Muscle of leg (tissue), 11 donors: ENCODE data around the gene GFRA1. TPM values are rescaled to one million over a fixed set of nuclear protein-coding genes. Genes with fewer than 3 reads are reported as not detected.

Experiments
- DNase-seq: peaks from one replicate; pipeline ENCODE4 v3.0.0; 2013
- H3K27ac ChIP-seq: one replicate; pipeline ENCODE4 v1.5.1; 2013; ENCODE audit warnings: mild to moderate bottlenecking, low read length, control low read depth
- H3K27me3 ChIP-seq: one replicate; pipeline ENCODE4 v1.6.1; 2013; ENCODE audit warnings: low read length; ENCODE audit not compliant: control insufficient read depth, insufficient read depth
- H3K36me3 ChIP-seq: one replicate; pipeline ENCODE4 v1.6.1; 2013; ENCODE audit warnings: low read length; ENCODE audit not compliant: control insufficient read depth, insufficient read depth
- H3K4me1 ChIP-seq: one replicate; pipeline ENCODE4 v1.6.1; 2013; ENCODE audit warnings: low read length; ENCODE audit not compliant: control insufficient read depth, insufficient read depth
- H3K4me3 ChIP-seq: one replicate; pipeline ENCODE4 v1.5.1; 2013; ENCODE audit warnings: low read length, control low read depth
- H3K9me3 ChIP-seq: replicated peaks from 2 replicates; pipeline ENCODE4 v1.6.1; 2013; ENCODE audit warnings: low read depth, low read length; ENCODE audit not compliant: control insufficient read depth
- WGBS: methylation state at CpG from one replicate; pipeline ENCODE4 v1.1.5; 2013; ENCODE audit warnings: missing lambda C conversion rate; ENCODE audit not compliant: insufficient coverage; 5-methylcytosine and 5-hydroxymethylcytosine counted together
- polyA plus RNA-seq, 8 donors: library from polyadenylated mRNA; unstranded; fragments of 120-200 nt; gene quantifications; one replicate each; pipeline versions ENCODE4 v1.2.1 to v1.2.3, GENCODE V29; 2013; ENCODE audit warnings: inconsistent platforms in 1 of 8, low replicate concordance in 1 of 8; ENCODE audit not compliant: insufficient read length in 8 of 8, insufficient read depth in 1 of 8
- total RNA-seq: library from RNA; stranded (reverse); fragments of 120-200 nt; gene quantifications from one replicate; pipeline ENCODE4 v1.2.4, GENCODE V29; 2013

The GFRA1 gene
- total and polyA plus RNA-seq, 9 donors: 25.8 to 59.3 (median 41.0) TPM

DNA sequence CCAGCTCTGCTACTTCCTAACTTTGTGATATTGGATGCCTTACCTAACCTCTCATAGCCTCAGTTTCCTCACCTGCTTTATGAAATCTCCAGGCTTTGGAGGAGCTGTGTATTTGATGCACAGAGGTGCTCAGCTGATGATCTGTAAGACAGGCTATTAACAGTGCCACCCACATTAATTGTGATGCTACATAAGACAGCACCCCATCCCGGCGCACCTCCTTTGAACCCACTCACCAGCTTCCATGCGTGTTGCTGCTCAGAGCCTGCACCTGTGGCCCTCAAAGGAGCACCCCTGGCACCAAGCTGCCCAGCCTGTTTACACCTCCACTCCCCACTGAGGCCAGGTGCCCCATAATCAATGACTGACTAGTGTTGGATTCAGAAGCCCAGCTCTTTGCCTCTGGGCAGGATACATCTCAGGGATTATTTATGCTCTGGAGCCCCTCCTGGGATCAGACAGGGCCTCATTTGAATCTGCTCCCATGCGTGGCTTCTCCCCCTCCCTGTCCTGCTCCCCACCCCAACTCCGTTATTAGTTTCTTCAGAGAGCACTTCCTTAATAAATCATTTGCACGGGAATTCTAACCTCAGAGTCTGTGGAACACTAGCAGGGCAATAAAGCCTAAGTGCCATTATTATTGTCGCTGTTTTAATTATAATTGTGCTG is 87.7 kb downstream of the GFRA1 start:
- Histone ChIP-seq H3K27me3 (no peaks in the 10 kb centered on the region), H3K9me3 (no peaks in the 10 kb centered on the region), H3K27ac (no peak overlapping the region), H3K36me3 (no peaks in the 10 kb centered on the region), H3K4me3 (no peak overlapping the region), H3K4me1 (peaks cover 3% of the 10 kb centered on the region)
- DNase-seq: no peak
- 85% methylated on average over 3 of the region's 7 CpGs for WGBS

DNA sequence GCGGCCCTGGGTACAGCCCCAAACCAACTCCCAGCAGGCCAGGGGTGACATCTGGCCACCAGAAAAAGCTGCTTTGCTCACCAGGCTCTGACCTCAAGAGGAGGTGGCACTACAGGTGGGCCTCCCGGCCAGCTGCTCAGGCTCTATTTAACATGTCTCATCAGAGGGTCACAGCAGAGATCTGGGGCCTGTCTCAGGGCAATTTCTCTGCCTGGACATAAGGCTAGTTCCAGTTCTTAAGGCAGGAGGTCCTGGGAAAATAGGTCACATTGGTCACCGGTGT is 88.6 kb downstream of the GFRA1 start:
- no peaks in the 10 kb centered on the region for H3K36me3 ChIP-seq
- no peaks in the 10 kb centered on the region for H3K9me3 ChIP-seq
- no peak overlapping the region for H3K4me3 ChIP-seq
- H3K27ac ChIP-seq: no peak overlapping the region
- no peak for DNase-seq
- no peaks in the 10 kb centered on the region for H3K27me3 ChIP-seq
- WGBS: 68% methylated on average over 3 of the region's 3 CpGs
- H3K4me1 ChIP-seq: peaks cover 3% of the 10 kb centered on the region

DNA sequence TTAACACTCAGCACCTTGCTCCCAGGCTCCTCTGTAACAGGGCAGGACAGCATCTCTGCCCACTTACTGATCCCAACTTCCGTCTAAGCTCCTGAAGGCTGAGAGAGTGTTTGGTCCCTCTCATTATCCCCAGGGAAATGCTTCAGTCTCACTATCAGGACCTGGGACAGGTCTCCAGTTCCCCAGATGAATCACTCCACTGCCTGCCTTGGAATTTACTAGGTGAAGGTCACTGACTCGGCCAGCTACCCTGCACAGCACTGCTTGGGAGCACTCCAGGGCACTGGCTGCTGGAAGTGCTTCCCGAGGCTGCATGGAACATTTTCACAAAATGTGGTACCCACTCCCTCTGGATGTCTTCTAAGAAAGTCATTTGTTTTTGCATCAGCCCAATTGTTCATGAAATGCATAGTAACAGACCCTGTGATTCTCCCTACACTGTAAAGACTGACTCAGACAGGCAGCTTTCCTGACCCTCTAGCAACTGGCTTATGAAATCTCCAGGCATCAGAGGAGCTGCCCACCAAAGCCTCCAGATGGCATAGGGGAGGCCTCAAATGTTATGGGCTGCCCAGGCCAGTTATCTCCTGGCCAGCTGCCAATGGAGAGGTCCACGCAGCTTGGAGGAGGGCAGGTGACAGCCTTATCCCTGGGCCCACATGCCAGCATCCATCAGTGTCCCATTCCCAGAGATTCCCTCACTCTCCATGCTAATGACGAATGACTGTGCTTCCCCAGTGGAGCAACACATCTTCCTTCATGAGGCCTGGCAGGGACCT is 89.1 kb downstream of the GFRA1 start:
- H3K27ac ChIP-seq: no peak overlapping the region
- H3K4me1 ChIP-seq: peaks cover 3% of the 10 kb centered on the region
- 62% methylated on average over 4 of the region's 5 CpGs for WGBS
- H3K4me3 ChIP-seq: no peak overlapping the region
- no peaks in the 10 kb centered on the region for H3K27me3 ChIP-seq
- peak; percentile 19 for DNase-seq
- no peaks in the 10 kb centered on the region for H3K36me3 ChIP-seq
- no peaks in the 10 kb centered on the region for H3K9me3 ChIP-seq

DNA sequence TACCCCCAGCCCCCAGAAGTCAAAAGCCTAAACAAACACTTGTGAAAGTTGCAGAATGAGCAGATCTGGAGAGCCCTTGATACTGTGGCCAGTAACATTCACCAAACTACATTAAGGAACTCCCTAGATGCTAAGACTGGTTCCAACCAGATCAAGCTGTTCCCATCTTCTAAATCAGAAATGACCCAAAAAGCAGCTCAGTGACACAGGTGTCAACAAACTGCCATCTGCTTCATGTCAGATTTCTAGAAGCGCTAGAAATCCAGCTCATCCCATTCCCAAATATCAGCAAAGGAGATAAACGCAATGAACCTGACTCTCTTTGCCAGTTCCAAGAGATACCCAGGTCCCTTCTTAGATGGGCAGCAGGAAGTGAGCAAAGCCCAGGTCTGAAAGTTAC is 90.6 kb downstream of the GFRA1 start:
- no peak for DNase-seq
- H3K9me3 ChIP-seq: no peaks in the 10 kb centered on the region
- no peaks in the 10 kb centered on the region for H3K36me3 ChIP-seq
- no peak overlapping the region for H3K4me3 ChIP-seq
- WGBS: 92% methylated on average over 2 of the region's 2 CpGs
- H3K4me1 ChIP-seq: peaks cover 3% of the 10 kb centered on the region
- H3K27me3 ChIP-seq: no peaks in the 10 kb centered on the region
- no peak overlapping the region for H3K27ac ChIP-seq

DNA sequence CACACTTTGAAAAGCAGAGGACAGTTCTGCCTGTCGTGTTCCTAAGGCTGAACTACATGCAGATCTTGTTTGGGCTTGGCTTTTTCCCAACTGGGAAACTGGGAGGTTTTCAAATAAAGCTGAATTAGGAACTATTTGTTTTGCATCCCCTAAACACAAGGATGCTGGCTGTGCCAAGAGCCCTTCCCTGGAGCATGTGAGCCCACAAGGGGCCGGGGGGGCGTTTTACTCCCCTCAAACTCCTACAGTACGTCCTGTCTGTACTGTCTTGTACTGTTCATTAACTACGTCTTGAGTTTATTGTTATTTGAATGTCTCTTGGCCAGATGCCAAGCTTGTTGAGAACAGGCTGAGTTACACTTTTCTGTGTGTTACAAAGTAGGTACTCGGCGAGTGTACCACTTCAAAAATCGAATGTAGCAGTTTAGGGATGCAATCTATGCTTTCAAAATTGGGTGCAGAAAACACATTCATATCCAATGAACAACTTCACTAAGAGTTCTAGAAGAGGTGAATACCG is 94.9 kb downstream of the GFRA1 start:
- Histone ChIP-seq H3K36me3 (no peaks in the 10 kb centered on the region), H3K27me3 (no peaks in the 10 kb centered on the region), H3K27ac (no peak overlapping the region), H3K4me1 (no peaks in the 10 kb centered on the region), H3K4me3 (no peak overlapping the region), H3K9me3 (no peaks in the 10 kb centered on the region)
- 14% methylated on average over 1 of the region's 9 CpGs for WGBS
- peak; percentile 55 for DNase-seq

DNA sequence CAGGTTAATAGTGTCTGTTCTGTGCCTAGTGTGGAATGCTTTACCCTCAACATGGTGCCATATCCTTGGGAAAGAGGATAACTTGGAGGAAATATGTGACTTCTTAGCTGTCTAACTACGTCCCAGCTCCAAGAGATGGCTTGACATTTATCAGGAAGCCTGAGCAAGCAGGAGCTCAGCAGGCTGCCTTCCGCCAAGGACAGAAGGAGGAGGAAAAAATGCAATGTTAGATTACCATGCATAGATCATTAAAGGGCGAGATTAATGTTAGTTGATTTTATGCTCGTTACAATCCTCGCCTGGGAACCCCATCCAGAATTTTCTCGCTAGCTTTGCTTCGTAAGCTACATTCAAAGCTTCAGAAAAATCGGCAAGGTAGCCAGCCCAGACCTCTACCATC is 97.8 kb downstream of the GFRA1 start:
- Histone ChIP-seq H3K27me3 (no peaks in the 10 kb centered on the region), H3K4me1 (peaks cover 3% of the 10 kb centered on the region), H3K9me3 (no peaks in the 10 kb centered on the region), H3K4me3 (no peak overlapping the region), H3K27ac (no peak overlapping the region), H3K36me3 (no peaks in the 10 kb centered on the region)
- 89% methylated on average over 7 of the region's 8 CpGs for WGBS
- no peak for DNase-seq

DNA sequence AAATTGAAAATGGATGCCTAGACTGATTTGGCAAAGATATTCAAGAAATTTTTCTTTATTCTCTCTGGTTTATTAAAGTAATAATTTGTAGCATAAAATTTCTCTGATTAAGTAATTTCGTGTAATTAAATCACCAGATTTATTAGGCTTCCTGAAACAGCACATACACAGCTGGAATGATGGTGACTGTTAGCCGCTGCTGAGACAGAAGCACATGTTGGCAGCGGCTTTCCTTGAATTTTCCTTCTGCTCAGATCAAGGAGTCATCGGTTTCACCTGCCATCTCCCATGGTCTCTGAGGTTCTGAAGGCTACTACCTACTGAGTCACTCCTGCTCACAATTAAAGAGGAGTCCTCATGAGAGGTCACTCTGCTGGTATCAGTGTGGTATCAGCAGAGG is 101.5 kb downstream of the GFRA1 start:
- Histone ChIP-seq H3K27me3 (no peaks in the 10 kb centered on the region), H3K4me1 (peaks cover 3% of the 10 kb centered on the region), H3K27ac (no peak overlapping the region), H3K36me3 (no peaks in the 10 kb centered on the region), H3K4me3 (no peak overlapping the region), H3K9me3 (no peaks in the 10 kb centered on the region)
- WGBS: 71% methylated on average over 2 of the region's 4 CpGs
- DNase-seq: no peak

DNA sequence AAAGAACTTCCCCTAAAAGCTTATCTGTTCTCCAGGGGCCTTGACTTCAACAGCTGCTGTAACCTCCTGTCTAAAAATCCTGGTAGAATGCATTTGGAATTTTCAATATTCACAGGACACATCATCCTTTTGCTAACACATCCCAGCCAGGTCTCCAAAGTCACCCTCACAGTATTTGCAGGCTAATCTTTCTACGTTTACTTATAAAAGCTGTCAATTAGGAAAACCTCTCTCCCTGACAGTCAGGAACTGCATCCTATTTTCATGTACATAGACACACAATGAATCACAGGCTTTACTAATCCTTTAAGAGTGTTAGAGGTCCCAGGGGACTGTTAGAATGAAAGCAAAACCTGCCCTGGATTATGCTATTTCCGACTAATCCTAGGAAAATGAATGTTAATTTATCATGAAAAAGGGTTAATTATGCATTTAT is 102.2 kb downstream of the GFRA1 start:
- no peaks in the 10 kb centered on the region for H3K27me3 ChIP-seq
- DNase-seq: peak; percentile 41
- no peaks in the 10 kb centered on the region for H3K9me3 ChIP-seq
- H3K4me1 ChIP-seq: peaks cover 3% of the 10 kb centered on the region
- H3K27ac ChIP-seq: no peak overlapping the region
- H3K36me3 ChIP-seq: no peaks in the 10 kb centered on the region
- WGBS: 11% methylated on average over 1 of the region's 2 CpGs
- no peak overlapping the region for H3K4me3 ChIP-seq

DNA sequence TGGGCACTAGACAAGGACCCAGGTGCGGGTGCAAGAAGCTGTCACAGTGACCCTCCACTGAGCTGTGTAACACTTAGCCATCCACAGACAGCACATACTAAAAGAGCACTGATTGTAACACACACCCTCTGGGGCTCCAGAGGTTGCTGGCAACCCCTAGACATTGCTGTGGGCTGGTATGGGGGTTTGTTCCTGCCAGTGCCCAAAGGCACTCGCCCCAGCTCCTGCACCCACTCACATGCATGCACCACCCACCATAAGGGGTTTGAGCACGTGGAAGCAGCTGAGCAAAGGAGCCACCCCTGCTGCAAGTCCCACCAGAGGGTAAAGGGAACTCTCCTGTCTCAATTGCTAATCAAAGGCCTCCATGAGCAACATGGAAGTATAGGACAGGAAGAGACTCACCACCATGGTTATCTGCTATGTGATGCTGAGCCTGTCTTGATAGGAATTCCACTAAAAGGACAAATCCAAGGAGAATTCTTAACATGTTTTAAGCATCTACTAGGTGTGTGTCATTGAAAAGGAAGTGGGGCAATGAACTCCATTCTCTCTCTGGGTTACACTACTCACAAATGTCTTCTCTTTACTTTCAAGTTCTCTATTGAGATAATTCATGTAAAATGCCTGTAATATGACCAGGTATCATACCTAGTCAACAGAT is 103.1 kb downstream of the GFRA1 start:
- no peaks in the 10 kb centered on the region for H3K9me3 ChIP-seq
- H3K27ac ChIP-seq: no peak overlapping the region
- no peaks in the 10 kb centered on the region for H3K36me3 ChIP-seq
- WGBS: no CpG with 5 or more reads among the region's 3 CpGs
- H3K4me3 ChIP-seq: no peak overlapping the region
- DNase-seq: no peak
- peaks cover 3% of the 10 kb centered on the region for H3K4me1 ChIP-seq
- H3K27me3 ChIP-seq: no peaks in the 10 kb centered on the region

DNA sequence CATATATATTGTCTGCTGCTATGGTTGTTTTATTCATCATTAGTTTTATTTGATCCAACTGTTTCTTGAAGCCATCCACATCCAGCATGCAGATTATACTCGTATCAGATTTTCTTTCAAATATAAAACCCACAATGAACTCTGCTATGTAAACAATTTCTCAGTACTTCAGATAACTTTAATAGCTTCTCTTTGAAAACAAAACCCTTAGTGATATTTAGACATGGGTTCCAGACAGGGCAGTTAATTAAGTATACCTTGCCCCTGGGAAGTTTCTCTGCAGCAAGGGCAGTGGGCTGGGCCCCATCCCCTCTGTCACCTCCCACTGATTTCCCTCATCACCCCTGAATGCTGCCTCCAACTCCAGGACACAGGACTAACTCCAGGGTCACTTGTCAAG is 104.3 kb downstream of the GFRA1 start:
- WGBS: no CpG with 5 or more reads among the region's 1 CpG
- H3K4me1 ChIP-seq: peaks cover 3% of the 10 kb centered on the region
- no peak overlapping the region for H3K27ac ChIP-seq
- no peak for DNase-seq
- no peaks in the 10 kb centered on the region for H3K36me3 ChIP-seq
- no peak overlapping the region for H3K4me3 ChIP-seq
- no peaks in the 10 kb centered on the region for H3K27me3 ChIP-seq
- no peaks in the 10 kb centered on the region for H3K9me3 ChIP-seq
